Astrocyte (in vitro differentiated cells and primary cell): ENCODE data around the gene ATP10A. TPM values are rescaled to one million over a fixed set of nuclear protein-coding genes. Genes with fewer than 3 reads are reported as not detected.

Experiments
- DNase-seq: peaks from one replicate; pipeline ENCODE4 v3.0.0-alpha.2; 2010; ENCODE audit warnings: low read depth
- FAIRE-seq: peaks from 2 replicates; lab custom pipeline; 2011; peaks lifted over from hg19 to GRCh38; lab: Jason Lieb, UNC
- H2AFZ ChIP-seq: 2 replicates; pipeline ENCODE4 v1.6.0; 2012; ENCODE audit warnings: low read depth, low read length, inconsistent platforms
- H3K27ac ChIP-seq: 2 replicates; pipeline ENCODE4 v1.5.1; 2011; ENCODE audit warnings: low read depth, low read length, inconsistent platforms
- H3K27me3 ChIP-seq: 2 replicates; pipeline ENCODE4 v1.6.0; 2011; ENCODE audit warnings: low read length, inconsistent platforms; ENCODE audit not compliant: insufficient read depth
- H3K36me3 ChIP-seq: 2 replicates; pipeline ENCODE4 v1.5.1; 2011; ENCODE audit warnings: low read length, inconsistent platforms; ENCODE audit not compliant: insufficient read depth
- H3K4me1 ChIP-seq: 2 replicates; pipeline ENCODE4 v1.5.1; 2011; ENCODE audit warnings: low read length, inconsistent platforms; ENCODE audit not compliant: insufficient read depth
- H3K4me2 ChIP-seq: 2 replicates; pipeline ENCODE4 v1.6.0; 2012; ENCODE audit warnings: low read length, inconsistent platforms
- H3K4me3 ChIP-seq: 2 replicates; pipeline ENCODE4 v1.5.1; 2011; ENCODE audit warnings: low read depth, mild to moderate bottlenecking, low read length, inconsistent platforms; ENCODE audit not compliant: insufficient read depth
- H3K79me2 ChIP-seq: 2 replicates; pipeline ENCODE4 v1.6.0; 2012; ENCODE audit warnings: mild to moderate bottlenecking, low read length, inconsistent platforms; ENCODE audit not compliant: insufficient read depth
- H3K9ac ChIP-seq: 2 replicates; pipeline ENCODE4 v1.6.0; 2012; ENCODE audit warnings: mild to moderate bottlenecking, low read length, inconsistent platforms
- H3K9me3 ChIP-seq: 2 replicates; pipeline ENCODE4 v1.5.1; 2012; ENCODE audit warnings: low read depth, mild to moderate bottlenecking, low read length, inconsistent platforms; ENCODE audit not compliant: insufficient read depth
- H4K20me1 ChIP-seq: 2 replicates; pipeline ENCODE4 v1.6.0; 2012; ENCODE audit warnings: low read length, inconsistent platforms; ENCODE audit not compliant: insufficient read depth
- H3K27ac Mint-ChIP-seq: one replicate; pipeline ENCODE4 v1.8.0; 2021; ENCODE audit warnings: mild to moderate bottlenecking, mixed read lengths; ENCODE audit not compliant: unreplicated experiment
- H3K27me3 Mint-ChIP-seq: one replicate; pipeline ENCODE4 v1.8.0; 2021; ENCODE audit warnings: low read depth, mixed read lengths; ENCODE audit not compliant: unreplicated experiment
- H3K36me3 Mint-ChIP-seq: one replicate; pipeline ENCODE4 v1.8.0; 2021; ENCODE audit warnings: low read depth, mixed read lengths; ENCODE audit not compliant: unreplicated experiment
- H3K4me1 Mint-ChIP-seq: one replicate; pipeline ENCODE4 v1.8.0; 2021; ENCODE audit warnings: low read depth, mixed read lengths; ENCODE audit not compliant: unreplicated experiment
- H3K4me3 Mint-ChIP-seq: one replicate; pipeline ENCODE4 v1.8.0; 2021; ENCODE audit warnings: mild to moderate bottlenecking, moderate library complexity, mixed read lengths; ENCODE audit not compliant: unreplicated experiment
- H3K9me3 Mint-ChIP-seq: one replicate; pipeline ENCODE4 v1.8.0; 2021; ENCODE audit warnings: mild to moderate bottlenecking, mixed read lengths; ENCODE audit not compliant: unreplicated experiment
- EZH2 ChIP-seq: IDR thresholded peaks from 2 replicates; pipeline ENCODE4 v1.6.1; 2012; ENCODE audit warnings: mild to moderate bottlenecking, low read length, inconsistent platforms; ENCODE audit not compliant: insufficient read depth
- total RNA-seq: library from RNA; stranded (reverse); gene quantifications from 2 replicates; pipeline ENCODE4 v1.2.1, GENCODE V29; 2021
- TF ChIP-seq, protein P1 (sequence below): IDR thresholded peaks from 2 replicates; pipeline ENCODE4 v1.5.1; 2011; ENCODE audit warnings: low read depth, mild to moderate bottlenecking, inconsistent platforms, low read length, moderate library complexity; ENCODE audit not compliant: insufficient read depth

ATP10A gene
- total RNA-seq, 1 donor from 2014 or later: 21.1 TPM

DNA sequence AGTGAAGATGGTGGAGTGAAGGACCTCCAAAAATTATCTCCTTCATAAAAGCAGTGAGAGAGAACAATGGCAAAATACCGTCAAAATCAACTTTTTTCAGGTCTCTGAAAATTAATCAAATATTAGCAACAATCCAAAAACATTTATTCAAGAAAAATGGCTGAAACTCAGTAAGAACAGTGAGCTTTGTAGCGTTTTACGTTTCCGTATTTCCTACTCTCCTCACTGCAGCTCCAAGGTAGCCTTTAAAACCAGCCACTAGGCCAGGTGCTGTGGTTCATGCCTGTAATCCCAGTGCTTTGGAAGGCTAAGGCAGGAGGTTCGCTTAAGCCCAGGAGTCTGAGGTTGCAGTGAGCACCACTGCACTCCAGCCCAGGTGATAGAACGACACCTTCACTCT is 38.5 kb downstream of the ATP10A start:
- H3K27ac Mint-ChIP-seq: no peak overlapping the region
- no peak overlapping the region for H2AFZ ChIP-seq
- DNase-seq (no peak), FAIRE-seq (no peak)
- H3K36me3 ChIP-seq: no peaks in the 10 kb centered on the region
- TF ChIP-seq, protein P1, sequence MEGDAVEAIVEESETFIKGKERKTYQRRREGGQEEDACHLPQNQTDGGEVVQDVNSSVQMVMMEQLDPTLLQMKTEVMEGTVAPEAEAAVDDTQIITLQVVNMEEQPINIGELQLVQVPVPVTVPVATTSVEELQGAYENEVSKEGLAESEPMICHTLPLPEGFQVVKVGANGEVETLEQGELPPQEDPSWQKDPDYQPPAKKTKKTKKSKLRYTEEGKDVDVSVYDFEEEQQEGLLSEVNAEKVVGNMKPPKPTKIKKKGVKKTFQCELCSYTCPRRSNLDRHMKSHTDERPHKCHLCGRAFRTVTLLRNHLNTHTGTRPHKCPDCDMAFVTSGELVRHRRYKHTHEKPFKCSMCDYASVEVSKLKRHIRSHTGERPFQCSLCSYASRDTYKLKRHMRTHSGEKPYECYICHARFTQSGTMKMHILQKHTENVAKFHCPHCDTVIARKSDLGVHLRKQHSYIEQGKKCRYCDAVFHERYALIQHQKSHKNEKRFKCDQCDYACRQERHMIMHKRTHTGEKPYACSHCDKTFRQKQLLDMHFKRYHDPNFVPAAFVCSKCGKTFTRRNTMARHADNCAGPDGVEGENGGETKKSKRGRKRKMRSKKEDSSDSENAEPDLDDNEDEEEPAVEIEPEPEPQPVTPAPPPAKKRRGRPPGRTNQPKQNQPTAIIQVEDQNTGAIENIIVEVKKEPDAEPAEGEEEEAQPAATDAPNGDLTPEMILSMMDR: no peak
- no peak for TF ChIP-seq EZH2
- H3K27ac ChIP-seq: no peak overlapping the region
- H3K9me3 ChIP-seq: no peaks in the 10 kb centered on the region
- H3K9me3 Mint-ChIP-seq: peaks cover 6% of the 10 kb centered on the region
- H4K20me1 ChIP-seq: no peaks in the 10 kb centered on the region
- no peak overlapping the region for H3K4me3 Mint-ChIP-seq
- peaks cover 22% of the 10 kb centered on the region for H3K4me1 Mint-ChIP-seq
- peaks cover 2% of the 10 kb centered on the region for H3K4me1 ChIP-seq
- H3K79me2 ChIP-seq: peaks cover 67% of the 10 kb centered on the region
- no peak overlapping the region for H3K4me2 ChIP-seq
- H3K4me3 ChIP-seq: no peak overlapping the region
- H3K27me3 ChIP-seq: no peaks in the 10 kb centered on the region
- H3K36me3 Mint-ChIP-seq: peaks cover 7% of the 10 kb centered on the region
- no peaks in the 10 kb centered on the region for H3K27me3 Mint-ChIP-seq
- no peak overlapping the region for H3K9ac ChIP-seq

GRCh38 chr15:25812845-25813244 is 50.3 kb downstream of the ATP10A start:
- Histone ChIP-seq H4K20me1 (peaks cover 32% of the 10 kb centered on the region), H3K27ac (no peak overlapping the region), H3K9ac (no peak overlapping the region), H3K9me3 (no peaks in the 10 kb centered on the region), H3K4me1 (peaks cover 7% of the 10 kb centered on the region), H3K4me2 (no peak overlapping the region), H3K36me3 (no peaks in the 10 kb centered on the region), H2AFZ (no peak overlapping the region), H3K79me2 (peaks cover 56% of the 10 kb centered on the region), H3K4me3 (no peak overlapping the region), H3K27me3 (no peaks in the 10 kb centered on the region)
- Mint-ChIP-seq H3K4me3 (no peak overlapping the region), H3K27me3 (no peaks in the 10 kb centered on the region), H3K27ac (no peak overlapping the region), H3K9me3 (no peaks in the 10 kb centered on the region), H3K4me1 (peaks cover 13% of the 10 kb centered on the region), H3K36me3 (peaks cover under 1% of the 10 kb centered on the region)
- TF ChIP-seq, protein P1: no peak
- TF ChIP-seq EZH2: no peak
- FAIRE-seq (no peak), DNase-seq (no peak)

- H3K27me3 ChIP-seq: no peaks in the 10 kb centered on the region
- peaks cover 13% of the 10 kb centered on the region for H3K4me1 Mint-ChIP-seq
- peaks cover 7% of the 10 kb centered on the region for H3K4me1 ChIP-seq
- no peak overlapping the region for H3K4me2 ChIP-seq
- no peaks in the 10 kb centered on the region for H3K9me3 ChIP-seq
- no peak for DNase-seq
- no peak overlapping the region for H2AFZ ChIP-seq
- peaks cover 51% of the 10 kb centered on the region for H3K79me2 ChIP-seq
- H3K36me3 Mint-ChIP-seq: peaks cover 2% of the 10 kb centered on the region
- TF ChIP-seq, protein P1: no peak
- no peak for TF ChIP-seq EZH2
- H3K4me3 ChIP-seq: no peak overlapping the region
- peaks cover 32% of the 10 kb centered on the region for H4K20me1 ChIP-seq
- no peak overlapping the region for H3K9ac ChIP-seq
- no peaks in the 10 kb centered on the region for H3K36me3 ChIP-seq
- no peak overlapping the region for H3K27ac ChIP-seq
- no peaks in the 10 kb centered on the region for H3K27me3 Mint-ChIP-seq
- H3K27ac Mint-ChIP-seq: no peak overlapping the region
- H3K4me3 Mint-ChIP-seq: no peak overlapping the region
- no peak for FAIRE-seq
- no peaks in the 10 kb centered on the region for H3K9me3 Mint-ChIP-seq
Measured at GRCh38 chr15:25812073-25812472, 51.1 kb downstream of the ATP10A start.
